Activated T-helper 1 cell treated with anti-CD3 and anti-CD28 coated beads, Interleukin-2, amount 50 U/mL, for 16 hours (primary cell): Measurements from ENCODE around the gene PARP14.
A peak's percentile ranks its signal among the peaks of the same experiment; 100 is the strongest.
"Not testable (repeated sequence)": the region's sequence is repeated elsewhere in the genome, so short reads cannot be mapped to it uniquely, and the experiment has no call there.

Experiments
- DNase-seq, 2 donors: peaks; one replicate each; pipeline ENCODE4 v3.0.0-alpha.2; 2020; ENCODE audit warnings: low read depth in 1 of 2, low spot score in 1 of 2

The PARP14 gene

DNA sequence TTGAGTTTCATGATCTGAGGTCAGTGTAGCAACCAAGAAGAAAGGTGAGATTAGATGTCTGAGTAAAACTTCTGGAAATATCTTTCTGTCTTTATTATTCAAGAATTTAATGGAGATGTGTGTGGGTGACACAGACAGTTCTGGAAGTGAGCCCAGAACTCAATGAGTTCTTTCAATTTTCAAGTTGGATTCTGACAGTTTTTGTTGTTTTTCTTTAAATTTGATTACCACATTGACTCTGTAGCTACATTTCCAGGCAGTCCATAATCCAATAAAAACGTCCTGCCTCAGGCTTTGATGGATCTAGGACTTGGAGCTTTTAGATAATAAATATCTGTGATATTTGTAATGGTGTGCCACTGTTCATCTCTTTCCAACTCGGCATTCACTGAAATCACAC, 3.9 kb upstream of the PARP14 start:
- DNase-seq: no peak

DNA sequence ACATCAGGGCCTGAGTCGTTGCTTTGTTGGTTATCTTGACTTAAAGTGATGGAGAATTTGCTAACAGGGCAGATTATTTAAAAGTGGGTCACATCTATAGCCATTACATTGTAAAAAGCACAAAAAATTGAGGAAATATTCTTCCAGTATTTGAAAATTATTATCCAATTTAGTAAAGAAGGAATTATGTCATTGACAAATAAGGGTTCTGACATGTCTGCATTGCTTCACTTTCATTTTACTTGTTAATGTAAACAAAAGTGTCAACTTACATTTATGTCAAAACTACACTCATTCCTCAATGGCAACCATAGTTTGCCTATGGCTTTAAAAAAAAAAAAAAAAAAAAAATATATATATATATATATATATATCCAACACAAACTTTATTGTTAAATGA, 3.4 kb upstream of the PARP14 start:
- no peak for DNase-seq

- DNase-seq: no peak
Measured at GRCh38 chr3:122678506-122678905, 2.1 kb upstream of the PARP14 start.

DNA sequence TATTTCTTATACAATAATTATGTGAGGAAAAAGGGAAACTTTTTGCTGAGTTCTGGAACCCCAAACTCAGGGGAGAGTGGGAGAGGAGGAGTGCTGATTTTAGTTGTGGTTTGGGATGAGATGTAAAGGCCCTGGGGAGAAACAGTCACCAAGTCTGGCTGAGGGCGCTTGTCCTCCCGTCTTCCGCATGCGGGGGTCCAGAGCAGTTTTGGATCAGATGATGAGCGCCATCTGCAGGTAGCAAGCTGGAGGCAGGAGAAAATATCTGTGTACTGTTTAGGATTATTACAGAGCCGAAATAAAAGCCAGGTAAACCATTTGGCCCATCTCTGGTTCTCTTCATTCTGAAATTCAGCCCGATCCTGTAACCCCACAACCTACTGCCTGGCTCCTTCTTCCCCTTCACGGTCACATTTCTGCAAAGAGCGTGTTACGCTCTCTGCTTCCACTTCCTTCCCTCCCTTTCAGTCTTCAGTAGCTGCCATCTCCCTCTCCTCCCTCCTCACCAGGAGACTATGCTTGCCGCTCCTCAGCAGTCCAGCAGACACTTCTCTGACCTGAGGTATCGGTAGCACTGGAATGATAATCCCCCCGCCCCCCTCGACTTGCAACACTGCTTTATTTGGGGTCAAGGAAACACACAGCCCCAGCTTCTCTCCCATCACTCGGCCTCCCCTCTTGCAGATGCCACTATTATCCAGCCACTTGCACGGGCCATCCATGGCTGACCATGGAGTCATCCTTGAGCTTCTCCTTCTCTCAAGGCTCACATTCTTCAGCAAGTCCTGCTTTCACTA, 1.4 kb upstream of the PARP14 start:
- DNase-seq: peak; percentile 66 to 69

DNA sequence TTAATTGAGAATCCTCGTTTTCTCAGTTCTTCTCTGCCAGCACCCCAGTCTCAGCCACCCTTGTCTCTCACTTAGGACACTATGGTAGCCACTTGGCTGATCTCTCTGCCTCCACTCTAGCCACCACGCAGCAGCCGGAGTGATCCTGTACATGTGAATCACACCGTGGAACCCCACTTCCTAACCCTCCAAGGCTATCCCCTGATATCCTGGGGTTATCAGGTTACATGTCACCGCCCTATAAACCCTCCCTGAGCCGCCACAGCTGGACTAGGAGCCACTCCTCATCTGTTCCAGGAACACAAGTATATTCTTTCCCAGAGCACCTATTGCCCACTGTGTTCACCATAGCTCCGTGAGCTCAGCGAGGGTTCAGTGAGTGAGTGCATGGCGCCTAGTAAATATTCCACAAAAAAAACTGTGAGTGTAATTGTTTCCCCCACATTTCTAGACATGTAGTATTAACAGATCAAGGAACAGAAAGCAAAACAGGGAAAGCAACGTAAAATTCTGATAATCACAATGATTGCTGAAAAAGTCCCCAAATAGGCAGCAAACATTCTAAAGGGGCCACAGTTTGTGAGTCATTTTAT, 661 bp upstream of the PARP14 start:
- no peak for DNase-seq

DNA sequence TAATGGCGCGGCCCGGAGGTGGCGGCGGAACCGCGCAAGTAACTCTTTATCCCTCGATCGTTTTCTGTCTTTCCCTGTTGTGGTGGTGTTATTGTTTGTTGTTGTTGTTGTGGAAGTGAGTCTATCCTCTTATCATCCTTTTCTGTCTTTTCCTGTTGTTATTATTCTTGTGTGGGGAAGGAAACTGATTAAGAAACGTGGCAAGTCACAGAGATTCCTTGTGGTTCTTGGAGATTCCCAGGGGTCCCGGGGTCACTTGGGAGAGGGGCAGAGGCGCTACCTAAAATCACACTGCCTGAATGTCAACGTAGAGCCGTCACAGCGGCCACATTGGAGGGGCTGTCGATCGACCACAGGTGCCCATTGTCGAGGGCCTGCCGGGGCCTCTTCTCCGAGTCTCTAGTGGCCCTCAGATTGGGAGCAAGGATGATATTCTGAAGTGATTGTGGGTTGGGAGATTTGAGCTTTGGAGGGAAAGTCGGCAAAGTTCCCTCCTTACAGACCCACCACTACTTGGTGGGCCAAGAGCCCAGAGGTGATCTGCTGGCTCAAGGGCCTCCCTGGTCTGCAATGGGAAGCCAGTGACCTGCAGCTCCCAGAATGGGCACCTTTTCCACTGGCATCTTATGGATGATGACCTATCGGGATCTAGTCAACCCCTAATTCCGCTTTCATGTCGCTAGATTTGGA, 790 bp downstream of the PARP14 start:
- DNase-seq: no peak

- no peak for DNase-seq
Measured at GRCh38 chr3:122681974-122682409, 1.4 kb downstream of the PARP14 start.

DNA sequence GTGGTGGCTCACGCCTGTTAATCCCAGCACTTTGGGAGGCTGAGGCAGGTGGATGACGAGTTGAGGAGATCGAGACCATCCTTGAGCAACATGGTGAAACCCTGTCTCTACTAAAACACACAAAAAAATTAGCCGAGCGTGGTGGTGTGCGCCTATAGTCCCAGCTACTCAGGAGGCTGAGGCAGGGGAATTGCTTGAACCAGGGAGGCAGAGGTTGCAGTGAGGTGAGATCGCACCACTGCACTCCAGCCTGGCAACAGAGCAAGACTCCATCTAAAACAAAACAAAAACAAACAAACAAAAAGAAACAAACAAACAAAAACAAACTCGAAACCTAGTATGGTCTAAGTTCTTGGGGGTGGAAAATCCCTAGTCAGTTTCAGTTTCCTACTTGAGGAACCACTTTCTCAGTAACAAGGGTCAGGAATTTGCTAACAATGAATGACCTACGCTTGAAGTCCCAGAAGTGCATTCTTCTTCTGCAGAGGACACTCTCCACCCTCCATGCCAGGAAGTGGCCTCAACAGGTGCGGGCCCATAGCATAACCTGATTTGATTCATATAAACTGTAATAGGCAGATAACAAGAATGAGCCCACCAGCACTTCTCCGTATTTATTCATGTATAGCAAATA, 2.3 kb downstream of the PARP14 start:
- not testable (repeated sequence) for DNase-seq

GRCh38 chr3:122687298-122687697, 6.7 kb downstream of the PARP14 start:
- DNase-seq: no peak

GRCh38 chr3:122688996-122689395, 8.4 kb downstream of the PARP14 start:
- DNase-seq: no peak

DNA sequence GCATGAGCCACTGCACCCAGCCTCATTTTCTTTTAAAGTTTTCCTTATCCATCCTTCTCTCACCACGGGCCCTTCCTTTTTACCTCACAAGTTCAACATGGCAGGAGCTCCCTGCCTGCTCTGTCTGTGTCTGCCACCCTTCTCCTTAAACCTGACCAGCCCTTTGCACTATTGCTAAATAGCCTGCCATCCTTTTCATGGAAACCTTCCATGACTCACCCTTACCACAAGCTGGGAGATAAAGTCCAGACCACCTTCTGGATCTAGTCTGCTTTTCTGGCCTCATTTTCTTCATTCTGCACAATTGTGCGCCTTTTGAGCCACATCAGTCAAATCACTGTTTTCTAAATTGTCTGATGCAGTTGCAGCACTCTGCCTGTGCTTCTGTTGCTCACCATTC, 8.9 kb downstream of the PARP14 start:
- no peak for DNase-seq

DNA sequence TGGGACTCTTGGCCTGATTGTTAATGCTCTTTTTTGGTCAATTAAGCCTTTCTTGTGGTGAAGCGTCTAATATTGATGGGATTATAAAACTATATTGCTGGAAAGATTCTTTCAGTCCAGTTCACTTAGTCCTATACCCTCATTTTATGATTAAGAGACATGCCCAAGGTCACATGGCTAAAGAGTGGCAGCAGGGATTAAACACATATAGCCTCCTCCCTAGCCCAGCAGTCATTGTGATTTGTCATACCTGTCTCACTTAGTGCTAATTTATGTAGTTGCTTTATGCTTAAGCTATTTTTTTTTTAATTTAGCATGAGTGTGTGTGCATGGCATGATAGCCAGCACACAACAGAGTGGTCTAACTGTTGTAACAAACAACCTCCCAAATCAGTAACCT, 9.5 kb downstream of the PARP14 start:
- no peak for DNase-seq

GRCh38 chr3:122691195-122691594, 10.6 kb downstream of the PARP14 start:
- no peak for DNase-seq

DNA sequence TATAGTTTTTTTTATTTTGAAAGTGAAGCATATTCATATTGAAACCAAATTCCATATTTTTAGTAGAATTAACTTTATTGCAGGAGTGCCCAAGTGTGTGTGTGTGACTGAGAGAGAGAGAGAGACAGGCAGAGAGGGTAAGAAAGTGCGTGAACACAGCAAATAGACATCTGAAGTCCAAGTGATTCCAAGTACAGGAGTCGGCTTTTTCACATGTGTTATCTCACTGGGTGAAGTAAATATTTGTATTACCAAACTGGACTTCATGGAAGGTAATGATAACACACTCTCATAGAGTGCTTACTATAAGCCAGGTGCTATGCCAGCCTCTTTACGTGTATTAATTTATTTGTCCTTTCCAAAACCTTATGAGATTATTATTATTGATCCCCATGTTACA, 12.0 kb downstream of the PARP14 start:
- no peak for DNase-seq

- DNase-seq: no peak
Measured at GRCh38 chr3:122694966-122695365, 14.3 kb downstream of the PARP14 start.

DNA sequence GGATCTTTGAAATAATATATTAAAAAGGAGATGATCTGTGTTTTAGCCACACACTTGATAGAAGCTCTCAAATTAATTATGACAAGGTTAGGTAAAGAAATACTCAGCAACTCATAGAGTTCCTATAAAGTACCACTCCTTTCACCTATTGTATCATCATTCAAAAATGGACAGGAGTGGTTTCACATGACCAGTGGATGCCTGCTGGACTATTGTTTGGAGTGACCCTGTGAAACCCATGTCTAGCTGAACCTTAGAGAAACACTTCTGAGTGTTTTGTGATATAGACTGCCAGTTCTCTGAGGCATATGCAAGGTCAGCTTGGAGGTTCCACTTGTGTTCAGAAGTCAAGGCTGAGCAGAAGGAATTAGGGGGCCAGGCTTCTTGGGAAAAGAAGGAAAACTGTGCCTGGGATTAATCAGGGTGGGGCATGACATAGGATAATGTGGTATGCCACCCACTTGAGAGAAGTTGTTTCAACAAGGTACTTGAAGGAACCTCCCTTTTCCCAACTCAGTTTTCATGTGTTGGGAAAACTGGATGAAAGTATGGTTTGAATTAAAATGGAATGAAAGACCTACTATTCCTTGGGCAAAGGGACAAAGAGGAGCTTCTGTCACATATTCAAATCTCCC, 15.4 kb downstream of the PARP14 start:
- no peak for DNase-seq

DNA sequence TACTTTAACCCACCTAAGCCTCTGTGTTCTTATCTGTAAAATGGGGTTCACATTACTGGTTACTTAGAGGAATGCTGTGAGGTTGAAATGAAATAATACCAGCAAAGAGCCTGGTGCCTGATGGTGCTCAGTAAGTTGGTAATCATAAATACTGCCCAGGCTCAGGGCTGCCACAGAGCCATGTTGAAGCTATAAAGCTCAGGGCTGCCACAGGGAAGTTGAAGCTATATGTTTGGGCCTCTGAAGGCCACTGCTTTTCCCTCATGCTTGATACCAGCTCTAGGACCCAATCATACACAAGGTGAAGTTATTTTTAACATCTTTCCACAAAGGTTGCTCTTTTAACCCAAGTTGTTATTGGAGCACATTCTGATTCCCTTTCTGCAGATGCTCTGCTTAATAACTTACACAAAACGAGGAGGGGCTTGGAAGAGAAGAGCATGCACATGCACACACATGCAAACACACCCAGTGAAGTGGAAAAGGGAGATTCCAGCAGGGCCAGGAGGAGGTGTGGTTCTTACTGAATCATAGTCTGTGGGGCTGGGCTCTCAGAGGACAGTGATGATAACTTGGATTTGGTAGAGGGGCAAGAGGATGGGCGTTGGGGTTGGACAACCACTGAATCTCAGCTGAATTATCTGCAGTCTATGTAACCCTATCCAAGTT, 17.4 kb downstream of the PARP14 start:
- no peak for DNase-seq

- DNase-seq: no peak
Measured at GRCh38 chr3:122700193-122700592, 19.6 kb downstream of the PARP14 start.

- DNase-seq: no peak
Measured at GRCh38 chr3:122705379-122705778, 24.7 kb downstream of the PARP14 start.

DNA sequence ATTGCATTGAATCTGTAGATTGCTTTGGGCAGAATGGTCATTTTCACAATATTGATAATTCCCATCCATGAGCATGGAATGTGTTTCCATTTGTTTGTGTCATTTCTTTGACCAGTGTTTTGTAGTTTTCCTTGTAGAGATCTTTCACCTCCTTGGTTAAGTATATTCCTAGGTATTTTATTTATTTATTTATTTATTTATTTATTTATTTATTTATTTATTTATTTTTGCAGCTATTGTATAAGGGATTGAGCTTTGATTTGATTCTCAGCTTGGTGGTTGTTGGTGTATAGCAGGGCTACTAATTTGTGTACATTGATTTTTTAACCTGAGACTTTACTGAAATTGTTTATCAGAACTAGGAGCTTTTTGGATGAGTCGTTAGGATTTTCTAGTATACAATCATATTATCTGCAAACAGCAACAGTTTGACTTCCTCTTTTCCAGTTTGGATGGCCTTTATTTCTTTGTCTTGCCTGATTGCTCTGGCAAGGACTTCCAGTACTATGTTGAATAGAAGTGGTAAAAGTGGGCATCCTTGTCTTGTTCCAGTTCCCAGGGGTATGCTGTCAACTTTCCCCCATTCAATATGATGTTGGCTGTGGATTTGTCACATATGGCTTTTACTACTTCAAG, 30.1 kb downstream of the PARP14 start:
- not testable (repeated sequence) for DNase-seq
